Mammary epithelial cell (primary cell): ENCODE results near the gene HES5.

ENCODE experiments used
- EZH2 ChIP-seq: IDR thresholded peaks from 2 replicates; pipeline ENCODE4 v1.6.1; 2012; ENCODE audit warnings: low read length, inconsistent platforms, borderline replicate concordance
- TF ChIP-seq, protein P1 (sequence below), 2 donors: IDR thresholded peaks in 1 of 2; conservative IDR thresholded peaks in 1 of 2; 2 replicates each; pipeline ENCODE4 v1.5.1; 2011 to 2012; ENCODE audit warnings: inconsistent platforms in 2 of 2, low read length in 2 of 2, mild to moderate bottlenecking in 2 of 2, control low read depth in 1 of 2, low read depth in 1 of 2; ENCODE audit not compliant: insufficient read depth in 1 of 2; ENCODE audit errors: extremely low read depth in 1 of 2

DNA sequence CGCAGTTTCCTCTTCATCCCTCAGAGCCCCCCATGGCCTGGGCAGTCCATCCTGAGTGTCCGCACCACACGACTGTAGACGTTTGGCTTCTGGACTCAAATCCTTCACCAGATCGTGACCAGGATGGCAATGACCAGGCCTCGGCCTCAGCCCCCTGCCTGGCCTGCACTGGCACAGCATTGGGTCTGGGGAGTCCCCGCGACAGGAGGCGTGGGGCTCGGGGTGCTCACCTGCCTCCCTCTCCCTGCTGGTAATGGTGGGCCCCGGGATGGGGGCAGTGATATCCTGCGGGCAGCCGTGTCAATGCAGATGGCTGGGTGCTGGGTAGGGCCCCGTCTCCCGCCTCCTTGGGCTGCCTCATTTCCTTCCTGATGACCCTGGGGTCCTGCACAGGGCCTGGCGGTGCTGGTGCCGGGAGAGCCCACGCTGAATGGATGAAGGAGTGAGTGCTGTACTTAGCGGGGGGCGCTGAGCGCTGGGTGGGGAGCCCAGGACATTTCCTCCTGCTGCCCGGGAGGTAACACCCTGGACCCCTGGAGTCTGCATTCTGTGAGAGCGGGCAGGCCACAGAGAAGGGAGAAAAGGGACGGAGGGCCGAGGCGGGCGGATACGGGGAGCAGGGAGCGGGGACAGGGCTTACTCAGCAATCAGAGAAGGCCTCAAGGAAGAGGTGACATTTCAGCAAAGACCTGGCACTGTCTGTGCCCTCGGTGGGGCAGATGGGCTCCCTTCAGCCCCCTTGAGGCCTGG lies 24.0 kb upstream of the HES5 start:
- TF ChIP-seq, protein P1, sequence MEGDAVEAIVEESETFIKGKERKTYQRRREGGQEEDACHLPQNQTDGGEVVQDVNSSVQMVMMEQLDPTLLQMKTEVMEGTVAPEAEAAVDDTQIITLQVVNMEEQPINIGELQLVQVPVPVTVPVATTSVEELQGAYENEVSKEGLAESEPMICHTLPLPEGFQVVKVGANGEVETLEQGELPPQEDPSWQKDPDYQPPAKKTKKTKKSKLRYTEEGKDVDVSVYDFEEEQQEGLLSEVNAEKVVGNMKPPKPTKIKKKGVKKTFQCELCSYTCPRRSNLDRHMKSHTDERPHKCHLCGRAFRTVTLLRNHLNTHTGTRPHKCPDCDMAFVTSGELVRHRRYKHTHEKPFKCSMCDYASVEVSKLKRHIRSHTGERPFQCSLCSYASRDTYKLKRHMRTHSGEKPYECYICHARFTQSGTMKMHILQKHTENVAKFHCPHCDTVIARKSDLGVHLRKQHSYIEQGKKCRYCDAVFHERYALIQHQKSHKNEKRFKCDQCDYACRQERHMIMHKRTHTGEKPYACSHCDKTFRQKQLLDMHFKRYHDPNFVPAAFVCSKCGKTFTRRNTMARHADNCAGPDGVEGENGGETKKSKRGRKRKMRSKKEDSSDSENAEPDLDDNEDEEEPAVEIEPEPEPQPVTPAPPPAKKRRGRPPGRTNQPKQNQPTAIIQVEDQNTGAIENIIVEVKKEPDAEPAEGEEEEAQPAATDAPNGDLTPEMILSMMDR (conservative IDR thresholded peaks at IDR 0.05 in 1 of 2, IDR thresholded peaks at IDR 0.05 in 1 of 2; ENCODE audit: extremely low read depth in 1 of 2, insufficient read depth in 1 of 2, low read depth in 1 of 2, low read length in 2 of 2) = no peak
- TF ChIP-seq EZH2 = no peak
